Activated gamma-delta T cell (primary cell): ENCODE data around the gene SLC9A9.

Source experiments
- DNase-seq: peaks from one replicate; lab custom pipeline; 2025; lab: John Stamatoyannopoulos, UW

SLC9A9 gene

DNA sequence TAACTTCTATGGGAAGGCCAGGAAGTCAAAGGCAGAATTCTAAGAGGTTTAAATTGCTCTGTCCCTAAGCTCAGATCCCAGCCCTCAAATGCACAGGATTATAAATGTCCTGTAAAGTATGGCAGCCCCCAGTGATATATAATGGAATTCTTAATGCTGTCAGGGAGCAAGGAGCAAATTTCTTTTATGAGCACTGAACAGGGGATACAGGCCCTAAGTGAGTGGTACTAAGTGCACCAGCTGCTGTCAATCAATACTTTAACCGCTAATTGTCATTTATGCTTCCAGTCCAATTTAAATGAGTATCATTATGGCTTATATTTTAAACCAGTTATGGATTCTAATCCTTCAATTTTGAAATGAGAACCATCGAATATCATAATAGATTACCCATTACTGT, 4.7 kb downstream of the SLC9A9 start:
- no peak for DNase-seq

DNA sequence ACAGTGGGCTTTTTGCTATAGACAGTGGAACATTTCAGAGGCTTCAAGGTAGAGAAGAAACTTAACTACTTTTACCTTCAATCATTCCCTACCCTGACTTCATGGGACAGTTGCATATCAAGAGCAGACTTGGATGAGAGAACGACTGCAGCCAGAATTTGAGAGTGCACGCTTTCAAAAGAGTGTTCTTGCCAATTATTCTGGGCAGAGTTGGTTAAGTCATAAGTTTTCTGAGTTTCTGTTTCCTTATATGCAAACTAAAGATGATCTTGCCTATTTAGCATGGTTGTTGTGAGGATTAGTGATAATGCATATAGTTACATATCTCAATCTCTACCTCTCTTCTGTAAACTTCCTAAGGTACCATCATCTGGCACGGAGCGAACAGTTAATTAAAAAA, 7.6 kb downstream of the SLC9A9 start:
- no peak for DNase-seq

DNA sequence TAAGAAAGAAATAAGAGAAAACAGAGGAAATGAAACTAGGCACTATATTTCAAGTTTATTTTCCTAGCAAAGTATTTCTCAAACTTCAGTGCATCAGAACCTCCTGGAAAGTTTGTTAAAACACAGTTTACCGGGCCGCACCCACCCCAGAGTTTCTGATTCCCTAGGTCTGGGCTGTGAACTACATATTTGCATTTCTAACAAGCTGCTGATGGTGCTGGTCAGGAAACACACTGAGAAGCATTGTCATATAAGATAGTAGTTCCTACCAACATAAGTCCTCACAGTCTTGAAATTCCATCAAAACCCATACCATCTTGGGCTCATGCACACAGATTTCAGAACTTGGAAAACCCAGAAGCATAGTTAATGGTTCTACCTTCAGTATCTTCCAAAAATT, 8.3 kb downstream of the SLC9A9 start:
- no peak for DNase-seq

DNA sequence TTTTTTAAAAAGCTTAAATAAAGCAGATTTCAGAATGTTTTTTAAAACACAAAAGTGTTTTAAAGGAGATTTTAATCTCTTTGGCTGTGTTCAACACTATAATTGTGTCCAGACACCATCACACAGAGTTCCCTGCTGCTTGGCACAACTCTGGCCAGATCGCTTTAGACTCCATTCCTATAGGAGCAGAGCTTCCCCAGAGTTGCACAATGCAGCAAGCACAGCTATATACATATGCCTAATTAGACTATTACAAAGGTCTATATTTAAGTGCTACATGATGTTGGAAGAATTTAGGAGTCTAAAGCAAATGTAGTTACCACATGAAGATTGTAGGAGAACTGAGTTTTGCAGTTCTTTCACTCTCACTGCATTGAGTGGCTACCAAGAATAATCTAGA, 11.2 kb downstream of the SLC9A9 start:
- no peak for DNase-seq

DNA sequence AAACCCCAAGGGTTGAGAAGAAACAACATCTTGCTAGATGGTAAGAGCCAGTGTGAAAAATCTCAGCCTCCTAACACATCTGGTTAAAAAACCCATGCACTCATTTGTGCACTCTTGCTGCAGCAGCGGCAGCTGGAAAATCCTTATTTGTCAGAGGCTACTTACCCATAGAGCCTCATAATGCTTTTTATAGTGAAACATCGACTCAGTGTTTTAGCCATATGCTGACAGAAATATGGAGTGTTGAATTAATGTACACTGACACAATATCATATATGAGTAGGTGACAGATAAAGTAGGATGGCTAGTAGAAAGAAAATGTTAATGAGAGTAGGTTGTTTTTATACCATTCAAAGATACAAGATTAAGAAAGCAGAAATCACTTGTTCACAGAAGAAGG, 13.0 kb downstream of the SLC9A9 start:
- DNase-seq: no peak

DNA sequence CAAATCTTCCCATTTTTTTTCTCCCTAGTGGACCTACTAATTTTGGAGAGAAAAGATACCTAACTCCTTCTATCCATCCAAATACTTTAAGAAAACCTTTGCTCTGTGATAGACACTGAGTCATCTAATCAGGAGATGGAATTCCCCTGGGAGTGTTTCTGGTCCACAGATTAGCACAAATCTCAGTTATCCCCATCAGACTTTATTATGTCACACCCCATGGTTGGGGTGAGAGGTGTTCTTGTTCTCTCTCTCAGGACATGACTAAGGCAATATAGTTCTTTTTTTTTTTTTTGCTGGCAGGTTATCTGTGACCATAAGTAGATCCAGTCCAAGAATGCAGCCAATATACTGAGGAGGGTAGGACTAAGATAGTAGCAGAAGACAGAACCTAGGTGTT, 15.8 kb downstream of the SLC9A9 start:
- no peak for DNase-seq

DNA sequence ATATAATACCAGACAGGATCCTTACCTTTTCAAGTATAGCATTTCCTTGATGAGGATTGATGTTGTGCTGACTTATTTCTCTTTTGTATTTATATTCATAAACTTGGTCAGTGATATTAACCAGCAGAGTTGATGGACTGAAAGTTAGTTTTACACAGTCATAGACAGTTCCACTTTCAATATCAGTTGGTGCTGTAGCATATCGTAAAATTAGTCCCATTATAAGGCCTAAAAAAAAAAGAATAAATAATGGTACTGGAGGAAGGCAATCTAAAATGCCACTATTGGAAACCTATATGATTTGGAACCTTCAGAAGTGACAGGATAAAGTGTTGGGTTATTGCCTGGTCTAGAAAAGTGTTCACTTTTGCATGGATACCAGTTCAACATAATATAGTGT, 16.3 kb downstream of the SLC9A9 start:
- DNase-seq: no peak

DNA sequence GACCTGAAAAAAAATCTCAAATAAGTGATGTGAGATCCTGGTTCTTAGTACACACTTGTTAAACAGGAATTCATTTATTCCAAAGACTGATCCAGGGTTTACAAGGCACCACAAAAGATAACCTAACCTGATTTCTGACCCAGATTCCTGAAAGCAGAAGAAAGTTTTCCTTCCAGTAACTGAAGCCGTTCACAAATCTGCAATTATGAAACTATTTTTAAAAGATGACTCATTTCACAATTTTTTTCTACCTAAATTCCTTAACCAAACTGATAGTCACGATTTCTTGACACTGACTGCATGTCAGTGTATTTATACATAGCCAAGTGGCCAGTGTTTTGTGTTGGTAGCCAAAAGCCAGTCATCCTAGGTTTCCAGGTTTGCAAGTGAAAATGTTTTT, 17.1 kb downstream of the SLC9A9 start:
- no peak for DNase-seq

DNA sequence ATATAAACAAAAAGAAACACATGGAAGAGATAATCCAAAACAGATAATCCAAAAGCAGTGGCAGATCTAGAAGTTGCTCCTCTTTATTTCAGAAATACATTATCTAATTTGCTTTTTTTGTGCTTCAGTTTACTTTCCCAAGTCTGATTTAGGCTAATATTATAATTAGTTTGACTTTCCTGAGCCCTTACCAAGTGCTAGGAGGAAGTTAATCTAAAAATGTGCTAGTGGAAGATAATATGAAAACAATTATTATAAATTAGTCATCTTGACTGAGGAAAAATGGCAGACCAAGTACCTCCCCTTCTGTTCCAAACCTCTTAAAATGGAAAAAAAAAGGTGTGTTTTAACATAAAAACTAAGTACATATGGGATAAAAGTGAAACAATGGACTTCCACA, 17.5 kb downstream of the SLC9A9 start:
- no peak for DNase-seq

DNA sequence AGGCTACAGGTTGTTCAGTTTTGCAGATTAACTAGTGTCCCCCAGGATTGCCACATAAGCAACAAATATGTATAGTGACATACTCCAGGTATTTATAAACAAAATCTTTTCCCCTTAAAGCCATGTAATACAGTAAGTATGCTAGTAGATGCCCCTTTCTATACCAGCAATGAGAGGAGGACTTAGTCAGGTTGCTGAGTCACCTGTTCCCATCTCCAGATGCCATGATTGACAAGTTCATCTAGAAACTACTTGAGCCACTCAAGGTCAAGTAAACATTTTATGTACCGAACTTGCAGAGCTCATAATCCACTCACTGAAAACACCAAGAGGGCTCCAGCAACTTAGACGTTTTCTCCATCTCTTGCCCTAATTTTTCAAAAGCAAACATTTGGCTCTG, 18.2 kb downstream of the SLC9A9 start:
- DNase-seq: no peak

DNA sequence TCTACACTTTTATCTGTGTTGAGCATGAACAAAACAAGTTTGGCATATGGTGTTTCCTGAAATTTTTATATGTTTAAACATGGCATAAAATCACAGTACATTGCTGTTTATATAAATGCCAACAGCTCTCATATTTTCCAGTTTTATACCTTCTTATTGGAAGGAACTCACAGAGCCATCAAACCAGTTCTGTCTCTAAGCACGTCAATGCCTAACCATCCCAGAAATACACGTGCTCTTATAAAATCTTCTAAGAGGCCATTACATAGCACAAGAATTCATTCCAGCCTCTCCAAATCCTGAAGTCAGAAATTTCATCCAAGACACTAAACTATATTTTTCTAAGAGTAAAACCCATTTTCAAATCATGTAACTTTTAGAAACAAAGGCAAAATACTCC, 20.8 kb downstream of the SLC9A9 start:
- DNase-seq: no peak

DNA sequence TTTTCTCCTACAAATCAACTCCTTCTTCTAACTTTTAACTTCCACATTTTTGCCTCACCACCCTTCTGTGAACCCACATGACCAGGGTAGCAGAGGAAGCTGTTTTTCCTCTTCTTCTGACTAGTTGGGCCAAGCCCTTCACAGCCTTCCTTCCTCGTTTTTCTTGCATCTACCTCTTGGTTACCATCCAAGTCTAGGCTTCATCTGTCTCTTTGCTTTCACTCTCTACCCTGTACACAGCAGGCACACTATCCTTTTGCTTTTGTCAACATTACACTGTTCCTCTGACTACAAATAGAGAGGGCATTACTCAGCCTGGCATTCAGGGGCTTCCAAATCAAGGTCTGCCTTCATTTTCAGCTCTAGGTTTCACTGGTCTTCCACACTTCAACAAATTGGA, 22.0 kb downstream of the SLC9A9 start:
- DNase-seq: no peak

DNA sequence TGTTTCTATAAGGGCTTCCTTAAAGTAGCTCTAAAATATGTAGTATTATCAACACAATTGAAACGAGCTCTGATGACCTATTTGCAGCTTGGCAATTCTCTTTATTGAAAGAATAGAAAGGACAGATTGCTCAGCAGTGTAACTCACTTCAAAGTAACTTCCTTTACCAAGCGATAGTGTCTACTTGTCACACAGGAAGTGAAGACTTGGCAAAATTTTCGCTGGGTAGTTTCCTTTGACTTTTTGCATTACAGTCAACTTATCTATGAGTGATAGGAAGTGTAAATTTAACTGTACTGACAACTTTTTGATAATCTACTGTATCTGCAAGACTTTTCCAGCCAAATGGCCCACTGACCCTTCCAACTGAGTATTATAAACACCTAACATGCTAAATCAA, 22.8 kb downstream of the SLC9A9 start:
- no peak for DNase-seq

DNA sequence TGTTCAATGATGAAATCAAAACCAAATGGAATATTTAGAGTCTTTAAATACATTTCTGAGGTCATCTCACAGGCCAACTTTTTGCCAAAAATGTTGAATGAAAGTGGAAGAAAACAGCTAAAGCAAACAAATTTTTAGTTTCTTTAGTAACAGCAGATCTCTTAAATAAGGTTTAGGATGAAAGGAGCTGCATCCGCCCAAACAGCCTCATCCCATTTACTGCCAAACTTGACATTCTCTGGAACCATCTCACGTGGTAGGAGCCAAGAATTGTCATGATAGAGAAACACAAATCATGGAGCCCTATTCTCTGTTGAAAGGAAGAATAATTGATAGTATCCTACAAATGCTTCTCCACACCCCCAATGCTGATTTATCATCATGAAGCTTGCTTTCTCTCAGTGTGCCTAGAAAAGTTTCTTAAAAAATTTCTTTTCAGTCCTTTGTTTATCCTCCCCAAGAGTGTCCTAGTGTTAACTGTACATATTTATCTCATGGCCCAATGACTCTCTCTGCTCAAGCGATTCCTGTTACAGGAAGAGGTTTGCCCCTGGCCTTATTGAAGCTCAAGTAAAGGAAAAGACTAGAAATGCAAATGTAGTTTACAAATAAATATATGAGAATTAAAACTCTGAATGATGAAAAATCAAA, 23.4 kb downstream of the SLC9A9 start:
- no peak for DNase-seq

DNA sequence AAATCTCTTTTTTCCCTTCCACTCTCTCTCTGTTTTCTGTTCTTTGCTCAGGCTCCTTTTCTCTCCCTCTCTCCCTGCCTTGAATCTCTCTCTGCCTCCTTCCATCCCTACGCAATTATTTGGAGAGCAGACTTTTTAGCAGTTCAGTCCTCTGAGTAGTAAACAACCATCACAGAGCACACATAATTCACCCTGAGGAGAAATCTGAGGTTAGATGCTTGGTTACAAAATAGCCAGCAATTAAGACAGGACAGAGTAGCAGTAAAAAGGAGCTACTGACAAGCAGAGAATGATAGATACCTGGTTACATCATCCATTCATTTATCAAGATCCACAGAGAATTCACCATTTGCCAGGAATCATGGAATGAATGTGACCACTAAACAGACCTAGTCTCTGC, 25.5 kb downstream of the SLC9A9 start:
- no peak for DNase-seq

DNA sequence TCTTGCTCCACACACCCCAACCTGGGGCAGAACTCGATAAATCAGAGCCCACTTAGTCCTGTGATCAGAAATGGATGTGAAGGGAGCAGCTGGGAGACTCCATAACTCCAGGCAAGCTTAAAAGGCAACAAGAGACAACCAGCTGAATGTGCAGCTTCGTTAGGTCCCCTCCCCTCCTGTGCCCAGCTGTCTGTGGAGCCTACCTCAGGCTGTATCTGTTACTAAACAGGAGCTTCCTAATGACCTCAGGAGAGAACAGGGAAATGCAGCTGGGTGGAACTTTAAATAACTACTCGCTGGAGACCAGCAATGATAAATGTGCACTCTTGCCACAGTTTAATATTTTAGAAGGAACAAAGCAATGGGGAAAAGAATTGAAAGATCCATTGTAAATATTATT, 25.9 kb downstream of the SLC9A9 start:
- DNase-seq: no peak

DNA sequence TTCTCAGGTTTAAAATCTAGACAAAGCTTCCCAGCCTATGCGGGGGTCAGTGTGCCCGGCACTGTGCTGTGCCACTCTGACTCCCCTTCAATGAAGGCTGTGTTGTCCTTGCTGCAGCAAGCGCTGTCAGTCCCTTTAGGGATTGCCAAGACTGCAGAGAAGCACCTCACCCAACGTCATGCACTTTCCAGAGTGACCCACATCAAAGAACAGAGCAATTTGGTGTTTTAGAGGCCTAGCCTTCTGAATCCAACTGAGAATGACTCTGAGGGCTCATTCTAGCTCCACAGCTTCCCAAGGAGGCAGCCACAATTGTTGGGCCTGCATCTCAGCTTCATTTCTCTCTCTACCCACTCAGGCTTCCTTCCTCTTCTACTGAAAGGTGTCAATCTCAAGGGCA, 26.4 kb downstream of the SLC9A9 start:
- DNase-seq: no peak

DNA sequence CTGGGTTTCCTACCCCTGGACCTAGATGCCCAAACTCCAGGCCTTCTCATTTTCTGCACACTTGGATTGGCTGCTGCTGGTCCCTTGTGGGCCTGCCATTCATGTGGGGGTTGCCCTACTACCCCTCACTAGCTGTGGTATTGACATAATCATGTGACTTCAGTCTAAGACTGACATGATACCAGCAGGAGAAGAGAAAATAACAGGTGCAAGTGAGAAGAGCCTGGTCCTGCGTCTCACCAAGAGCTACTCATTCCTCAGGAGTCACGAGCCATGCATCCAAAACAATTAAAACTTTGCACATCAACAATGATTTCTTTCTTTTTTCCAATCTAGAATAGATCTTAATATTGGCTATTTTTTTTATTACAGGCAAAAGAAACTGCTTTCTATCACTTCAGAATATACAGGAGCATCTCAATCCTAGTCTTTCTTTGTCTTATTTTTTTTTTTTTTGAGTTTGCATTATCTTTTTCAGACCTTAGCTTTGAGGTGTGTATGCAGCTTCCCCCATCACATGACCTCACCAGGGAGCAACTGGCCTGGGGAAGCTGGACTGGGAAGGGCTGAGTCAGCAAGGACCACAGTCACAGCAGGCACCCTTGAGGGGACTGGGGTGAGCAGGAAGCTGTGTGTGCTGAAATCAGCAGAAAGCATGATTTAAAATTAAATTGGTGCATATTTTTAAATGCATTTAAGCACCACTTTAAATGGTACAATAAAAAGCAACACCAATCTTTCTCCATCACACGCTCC, 27.6 kb downstream of the SLC9A9 start:
- DNase-seq: no peak

DNA sequence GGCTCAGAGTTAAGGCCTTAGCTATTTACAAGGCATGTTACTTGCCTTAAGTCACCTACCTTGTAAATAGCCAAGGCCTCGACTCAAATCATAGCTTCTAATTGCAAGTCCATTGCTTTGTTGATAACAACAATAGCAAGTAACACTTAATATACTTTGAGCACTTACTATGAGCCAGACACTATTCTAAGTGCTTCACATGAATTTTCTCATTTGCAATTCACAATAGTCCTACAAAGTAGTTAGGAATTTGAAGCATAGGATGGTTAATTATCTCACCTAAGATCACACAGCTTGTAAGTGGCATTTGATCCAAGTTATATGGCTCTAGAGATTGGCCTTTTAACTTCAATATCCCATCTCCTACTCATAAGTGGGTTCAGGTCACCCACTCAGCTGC, 28.4 kb downstream of the SLC9A9 start:
- DNase-seq: no peak

DNA sequence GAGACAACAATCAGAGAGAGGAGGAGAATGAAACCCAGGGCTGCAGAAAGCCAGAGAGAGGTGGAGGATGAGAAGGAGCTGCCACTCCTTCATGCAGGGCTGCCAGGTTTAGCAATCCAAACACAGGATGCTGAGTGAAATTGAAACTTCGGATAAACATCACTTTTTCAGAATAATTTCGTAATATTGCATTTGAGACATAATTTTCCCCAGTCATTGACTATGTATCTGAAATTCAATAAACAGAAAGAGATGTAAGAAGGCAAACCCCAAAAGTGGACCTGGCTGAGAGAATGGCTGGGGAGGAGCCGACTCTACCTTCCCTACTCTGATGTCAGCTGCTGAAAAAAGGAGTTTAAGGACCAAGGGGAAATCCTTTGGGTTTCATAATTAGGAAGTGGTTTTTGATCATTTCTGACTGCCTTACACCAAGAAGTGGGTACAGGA, 33.8 kb downstream of the SLC9A9 start:
- no peak for DNase-seq

DNA sequence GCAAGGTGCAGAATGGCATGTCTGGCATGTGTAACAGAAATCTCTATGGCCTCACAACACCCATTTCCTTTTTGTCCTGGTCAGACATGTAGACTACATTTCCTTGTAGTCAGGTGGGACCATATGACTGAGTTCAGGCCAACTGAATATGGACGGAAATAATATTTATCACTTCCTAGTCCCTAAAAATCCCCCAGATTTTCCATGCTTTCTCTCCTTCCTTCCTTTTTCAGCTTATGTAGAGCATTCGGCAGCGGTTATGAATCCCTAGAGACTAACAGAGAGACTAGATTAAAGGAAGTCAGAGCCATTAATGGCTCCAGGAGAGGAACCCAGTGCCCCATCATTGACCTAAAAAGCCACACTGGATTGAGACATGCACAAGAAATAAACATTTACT, 35.8 kb downstream of the SLC9A9 start:
- no peak for DNase-seq

DNA sequence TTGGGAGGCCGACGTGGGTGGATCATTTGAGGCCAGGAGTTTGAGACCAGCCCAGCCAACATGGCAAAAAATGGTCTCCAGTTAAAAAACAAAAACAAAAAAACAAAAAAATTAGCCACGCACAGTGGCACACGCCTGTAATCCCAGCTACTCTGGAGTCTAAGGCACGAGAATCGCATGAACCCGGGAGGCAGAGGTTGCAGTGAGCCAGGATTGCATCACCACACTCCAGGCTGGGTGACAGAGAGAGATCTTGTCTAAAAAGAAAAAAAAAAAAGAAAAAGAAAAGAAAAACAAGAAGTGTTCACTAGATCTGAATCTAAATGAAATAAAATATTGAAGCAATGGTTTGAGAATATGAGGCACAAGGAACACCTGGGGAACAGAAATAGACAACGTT, 36.7 kb downstream of the SLC9A9 start:
- no peak for DNase-seq

DNA sequence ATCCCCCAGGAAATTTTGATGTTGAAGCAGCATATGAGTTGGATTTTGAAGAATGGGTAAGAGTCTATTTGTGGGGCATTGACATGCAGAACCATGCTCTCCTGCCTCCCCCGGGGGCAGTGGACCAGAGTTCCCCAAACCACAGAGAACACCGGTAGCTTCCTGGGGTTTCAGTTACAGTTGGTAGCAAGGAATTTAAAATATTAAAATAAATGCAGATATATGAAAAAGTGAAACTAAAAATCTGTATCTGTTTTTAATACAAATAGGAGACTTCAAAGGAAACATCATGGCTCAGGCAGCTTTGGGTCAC, 37.4 kb downstream of the SLC9A9 start:
- DNase-seq: no peak
